ENCODE data around the gene MTAP. TPM values are rescaled to one million over a fixed set of nuclear protein-coding genes. Genes with fewer than 3 reads are reported as not detected.
A peak's percentile ranks its signal among the peaks of the same experiment; 100 is the strongest.

Gene MTAP
- total RNA-seq, 1 experiment from 2014 or later: 326 TPM

GRCh38 chr9:21789541-21790037 lies 12.8 kb upstream of the MTAP start:
- Histone ChIP-seq H3K27ac (ENCODE audit: low read depth, low read length) (peak overlapping the region; percentile 97), H3K4me1 (ENCODE audit: control insufficient read depth in 1 of 2, insufficient read depth in 2 of 2, low read length in 2 of 2) (peaks cover 28 to 57% of the 10 kb centered on the region in 2 experiments), H3K4me2 (ENCODE audit: low read length) (peak overlapping the region; percentile 76), H3K36me3 (ENCODE audit: control insufficient read depth in 1 of 2, insufficient read depth in 2 of 2, low read length in 2 of 2) (no peaks in the 10 kb centered on the region), H3K79me2 (ENCODE audit: insufficient read depth, low read length) (peaks cover 26% of the 10 kb centered on the region), H4K20me1 (ENCODE audit: insufficient read depth) (no peaks in the 10 kb centered on the region), H3K9me3 (ENCODE audit: control insufficient read depth in 1 of 2, insufficient read depth in 1 of 2, low read depth in 1 of 2, low read length in 2 of 2) (no peaks in the 10 kb centered on the region), H3K9me2 (ENCODE audit: insufficient read depth) (no peaks in the 10 kb centered on the region), H3K4me3 (replicated peaks in 1 of 2; ENCODE audit: low read depth in 1 of 2, low read length in 2 of 2) (no peak overlapping the region), H3K9ac (ENCODE audit: low read length) (peak overlapping the region; percentile 64), H2AFZ (ENCODE audit: low read depth, low read length, poor library complexity, severe bottlenecking) (no peak overlapping the region), H3K27me3 (ENCODE audit: insufficient read depth, low read length) (no peaks in the 10 kb centered on the region)
- BruUV-seq (replicated peaks): no TSS peak
- TF ChIP-seq MAX (IDR thresholded peaks at IDR 0.05) (peak; percentile 86), RAD21 (IDR thresholded peaks at IDR 0.05; ENCODE audit: low read depth) (peak; percentile 91), FOSL1 (IDR thresholded peaks at IDR 0.05; ENCODE audit: low read depth) (no peak; the same call in 1 of the 2 replicates), JUND (IDR thresholded peaks at IDR 0.05) (no peak; the same call in 1 of the 2 replicates), CTCF (IDR thresholded peaks at IDR 0.05 in 2 of 3, conservative IDR thresholded peaks at IDR 0.05 in 1 of 3; ENCODE audit: borderline replicate concordance in 1 of 3, insufficient read depth in 1 of 3, low read depth in 2 of 3, low read length in 2 of 3) (peak; percentile 50 to 96 (median 85)), ZBTB33 (IDR thresholded peaks at IDR 0.05; ENCODE audit: extremely low read depth, insufficient replicate concordance, low read length) (no peak), YY1 (IDR thresholded peaks at IDR 0.05; ENCODE audit: extremely low read depth, insufficient replicate concordance, low read depth, low read length) (peak; percentile 22)
- ChIA-PET CTCF (interaction anchor here (0.7 to 2.6 kb wide), 14 partner anchors 10 to 554 kb away, joined by 3 to 29 read pairs (median 6); no protein-coding TSS in a partner anchor), POLR2A (interaction anchor here (1.1 to 3.0 kb wide), 8 partner anchors 9 to 232 kb away, joined by 3 to 33 read pairs (median 6); no protein-coding TSS in a partner anchor), RAD21 (ENCODE audit: low non-redundant PET in 1 of 2, low total read pairs in 2 of 2, uncharacterized antibody in 2 of 2, unreplicated experiment in 2 of 2) (interaction anchor here in 1 of 2 experiments (1.3 kb wide), 1 partner anchor 324 kb away, joined by 6 read pairs; no protein-coding TSS in a partner anchor)
- intact Hi-C loops (cut with micrococcal nuclease): loop anchor here (2.0 to 10.0 kb wide), 9 partner anchors 105 to 592 kb away; no protein-coding TSS in a partner anchor
- ATAC-seq (peak; percentile 76), DNase-seq (ENCODE audit: low read depth, low spot score) (peak; percentile 92)

Data from HCT116 (cell line).